GM06990 (cell line): Measurements from ENCODE around the gene DNAH7.

Source experiments
- DNase-seq: peaks from one replicate; pipeline ENCODE4 v3.0.0-alpha.2; 2011; ENCODE audit not compliant: insufficient read length; ENCODE audit errors: extremely low read depth
- H3K27me3 ChIP-seq: replicated peaks from 2 replicates; pipeline ENCODE4 v1.6.0; 2011; ENCODE audit warnings: low read length; ENCODE audit not compliant: control insufficient read depth, insufficient read depth
- H3K36me3 ChIP-seq: 2 replicates; pipeline ENCODE4 v1.5.1; 2011; ENCODE audit warnings: low read length; ENCODE audit not compliant: control insufficient read depth, insufficient read depth
- H3K4me3 ChIP-seq: replicated peaks from 2 replicates; pipeline ENCODE4 v1.5.1; 2011; ENCODE audit warnings: low read depth, mild to moderate bottlenecking, control low read depth, low read length
- CTCF ChIP-seq: IDR thresholded peaks from 2 replicates; pipeline ENCODE4 v1.5.1; 2011; ENCODE audit warnings: low read length, control low read depth, mild to moderate bottlenecking, inconsistent platforms; ENCODE audit not compliant: insufficient read depth, poor library complexity, severe bottlenecking

DNAH7 gene

GRCh38 chr2:195967336-195967735 is 101.3 kb downstream of the DNAH7 start:
- no peak for DNase-seq
- H3K36me3 ChIP-seq, result no peaks in the 10 kb centered on the region
- H3K4me3 ChIP-seq, result no peak overlapping the region
- TF ChIP-seq CTCF, result no peak
- H3K27me3 ChIP-seq, result no peaks in the 10 kb centered on the region

DNA sequence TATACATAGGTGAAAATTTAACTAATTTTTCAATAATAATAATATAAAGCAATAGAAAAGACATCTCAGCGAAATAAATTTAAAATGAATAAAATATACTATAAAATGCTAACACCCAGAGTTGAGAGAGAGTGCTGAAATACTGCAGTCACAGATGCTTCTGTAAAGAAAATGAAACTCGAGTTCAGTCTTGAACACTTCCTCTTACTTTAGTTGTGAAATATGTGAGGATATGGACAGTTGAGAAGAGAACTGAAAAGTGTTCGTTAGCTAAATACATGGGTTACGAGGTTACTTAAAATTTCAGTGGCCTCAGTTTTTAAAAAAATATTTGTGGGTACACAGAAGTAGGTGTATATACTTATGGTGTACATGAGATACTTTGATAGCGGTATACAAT is 106.8 kb downstream of the DNAH7 start:
- DNase-seq, result no peak
- H3K36me3 ChIP-seq, result no peaks in the 10 kb centered on the region
- H3K4me3 ChIP-seq, result no peak overlapping the region
- no peak for TF ChIP-seq CTCF
- no peaks in the 10 kb centered on the region for H3K27me3 ChIP-seq

- Histone ChIP-seq H3K4me3 (no peak overlapping the region), H3K36me3 (no peaks in the 10 kb centered on the region), H3K27me3 (no peaks in the 10 kb centered on the region)
- no peak for DNase-seq
- no peak for TF ChIP-seq CTCF
These were observed 109.3 kb downstream of the DNAH7 start for GRCh38 chr2:195959341-195959740.

DNA sequence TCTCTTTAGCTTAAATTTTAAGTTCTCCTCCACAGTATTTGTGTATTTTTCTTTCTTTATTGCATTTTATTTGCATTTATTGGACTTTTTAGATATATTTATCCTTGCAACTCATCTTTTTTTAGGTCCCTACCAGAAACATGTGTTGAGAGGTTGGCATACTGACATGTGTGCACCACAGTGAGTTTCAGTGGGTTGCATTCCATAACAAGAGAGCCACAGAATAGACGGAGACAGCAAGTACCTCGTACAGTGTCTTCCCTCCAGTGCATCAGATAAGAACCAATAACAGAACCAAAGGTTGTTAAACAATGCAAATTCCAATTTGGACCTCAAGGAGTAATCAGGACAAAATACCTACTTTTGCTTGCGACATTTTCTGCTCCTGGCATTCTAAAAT is 111.9 kb downstream of the DNAH7 start:
- TF ChIP-seq CTCF, result no peak
- no peak for DNase-seq
- no peaks in the 10 kb centered on the region for H3K27me3 ChIP-seq
- H3K36me3 ChIP-seq, result no peaks in the 10 kb centered on the region
- no peak overlapping the region for H3K4me3 ChIP-seq

- Histone ChIP-seq H3K4me3 (no peak overlapping the region), H3K36me3 (no peaks in the 10 kb centered on the region), H3K27me3 (no peaks in the 10 kb centered on the region)
- DNase-seq, result no peak
- no peak for TF ChIP-seq CTCF
These were observed 123.6 kb downstream of the DNAH7 start for GRCh38 chr2:195945056-195945455.

- no peak overlapping the region for H3K4me3 ChIP-seq
- TF ChIP-seq CTCF, result no peak
- no peaks in the 10 kb centered on the region for H3K27me3 ChIP-seq
- no peaks in the 10 kb centered on the region for H3K36me3 ChIP-seq
- DNase-seq, result no peak
These were observed 131.5 kb downstream of the DNAH7 start for GRCh38 chr2:195937176-195937575.
